DMS 273 (cell line): ENCODE results near the gene LGALS1.

Experiments used
- DNase-seq: peaks from one replicate; lab custom pipeline; 2025; ENCODE audit not compliant: unreplicated experiment; lab: John Stamatoyannopoulos, UW

LGALS1 gene

DNA sequence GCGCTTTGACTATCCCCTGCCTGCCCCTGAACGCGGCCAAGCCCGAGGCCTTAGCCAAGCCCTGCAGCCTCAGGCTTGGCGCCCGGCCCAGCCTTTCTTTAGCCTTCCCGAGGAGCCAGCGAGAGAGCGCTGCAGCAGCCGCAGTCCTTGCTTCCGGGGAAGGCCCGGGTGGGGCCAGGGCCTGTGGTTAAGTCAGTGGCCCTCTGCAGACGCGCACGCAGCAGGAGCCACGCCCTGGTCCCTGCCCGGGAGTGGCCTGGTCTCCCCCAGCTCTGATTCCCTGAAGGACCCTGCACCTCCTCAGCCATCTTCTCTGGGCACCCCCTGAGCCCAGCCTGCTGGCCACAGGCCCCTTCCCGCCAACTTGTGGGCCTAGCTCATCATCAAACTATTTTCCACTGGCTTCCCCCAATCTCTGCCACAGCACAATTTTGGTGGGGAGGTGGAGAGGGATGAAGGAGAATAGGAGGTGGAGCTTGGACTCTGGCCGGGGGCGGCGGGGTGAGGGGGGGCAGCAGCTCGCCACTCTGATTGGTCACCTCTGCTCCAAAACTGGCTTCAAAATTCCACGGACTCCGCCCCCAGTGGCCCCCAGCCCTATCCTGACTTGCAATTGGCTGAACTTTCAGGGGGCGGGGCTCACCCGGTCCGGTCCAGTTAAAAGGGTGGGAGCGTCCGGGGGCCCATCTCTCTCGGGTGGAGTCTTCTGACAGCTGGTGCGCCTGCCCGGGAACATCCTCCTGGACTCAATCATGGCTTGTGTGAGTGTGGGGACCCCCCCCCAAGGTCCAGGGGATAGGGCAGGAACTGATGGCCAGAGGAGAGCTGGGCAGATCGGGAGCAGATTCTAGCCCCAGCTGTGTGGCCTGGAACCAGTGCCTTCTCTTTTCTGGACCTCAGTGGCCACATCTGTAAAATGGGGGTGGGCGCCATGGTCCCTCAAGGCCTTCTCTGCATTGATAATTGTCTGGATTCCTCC is at the start of gene LGALS1:
Gene LGALS1, plus strand, starts transcription at position 686 of the 979 bp plus-strand sequence. Its CDS starts 67 bp downstream, at position 753.
- DNase-seq = peak; percentile 91

DNA sequence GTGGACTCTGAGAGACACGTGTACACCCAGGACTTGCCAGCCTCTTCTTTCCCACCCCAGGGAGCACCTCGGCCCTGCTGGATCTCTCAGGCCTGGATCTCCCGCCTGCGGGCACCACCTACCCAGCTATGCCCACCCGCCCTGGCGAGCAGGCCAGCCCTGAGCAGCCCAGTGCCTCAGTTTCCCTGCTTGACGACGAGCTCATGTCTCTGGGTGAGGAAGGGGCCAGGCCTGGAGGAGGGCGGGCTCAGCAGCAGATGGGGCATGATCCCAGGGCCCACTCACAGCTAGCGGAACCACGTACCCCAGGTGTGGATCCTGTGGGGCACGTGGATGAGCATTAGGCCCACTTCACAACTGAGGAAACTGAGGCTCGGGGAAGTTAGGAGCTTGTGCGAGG is 49.7 kb upstream of the LGALS1 start:
- no peak for DNase-seq

DNA sequence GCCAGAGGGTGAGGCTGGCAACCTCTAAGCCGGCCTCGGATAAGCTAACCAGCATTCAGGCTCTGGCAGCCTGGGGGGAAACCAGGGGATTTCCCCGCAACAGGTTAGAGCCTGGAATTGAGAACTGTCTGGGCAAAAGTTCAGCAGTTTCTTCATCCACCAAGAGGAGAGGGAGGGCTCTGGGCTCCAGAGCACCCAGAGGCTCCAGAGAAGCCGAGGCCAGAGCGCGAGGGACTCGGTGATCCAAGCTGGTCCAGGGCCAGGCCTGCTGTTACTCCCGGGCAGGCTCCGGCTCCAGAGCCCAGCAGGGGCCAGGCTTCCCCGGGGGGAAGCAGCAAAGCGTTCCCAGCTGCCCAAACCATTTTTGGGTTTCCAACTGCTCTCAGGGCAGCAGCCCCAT is 49.3 kb upstream of the LGALS1 start:
- DNase-seq = peak; percentile 63

DNA sequence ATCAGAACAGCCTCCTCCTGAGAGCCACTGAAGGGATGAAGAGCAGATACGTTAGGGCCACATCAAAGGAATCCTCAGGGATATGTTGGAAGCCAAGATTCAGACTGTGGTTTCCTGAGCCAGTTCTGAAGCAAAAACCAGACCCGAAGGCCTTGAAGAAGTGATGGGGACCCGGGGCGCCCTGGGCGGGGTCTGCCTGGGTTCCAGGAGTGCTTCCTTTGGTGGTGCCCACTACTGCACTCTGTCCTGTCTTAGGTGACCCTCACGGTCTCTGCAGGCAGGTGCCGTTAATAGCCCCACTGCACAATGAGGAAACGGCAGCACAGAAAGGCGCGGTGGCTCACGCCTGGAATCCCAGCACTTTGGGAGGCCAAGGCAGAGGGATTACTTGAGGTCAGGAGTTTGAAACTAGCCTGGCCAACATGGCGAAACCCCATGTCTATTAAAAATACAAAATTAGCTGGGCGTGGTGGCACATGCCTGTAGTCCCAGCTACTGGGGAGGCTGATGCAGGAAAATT is 48.8 kb upstream of the LGALS1 start:
- no peak for DNase-seq

DNA sequence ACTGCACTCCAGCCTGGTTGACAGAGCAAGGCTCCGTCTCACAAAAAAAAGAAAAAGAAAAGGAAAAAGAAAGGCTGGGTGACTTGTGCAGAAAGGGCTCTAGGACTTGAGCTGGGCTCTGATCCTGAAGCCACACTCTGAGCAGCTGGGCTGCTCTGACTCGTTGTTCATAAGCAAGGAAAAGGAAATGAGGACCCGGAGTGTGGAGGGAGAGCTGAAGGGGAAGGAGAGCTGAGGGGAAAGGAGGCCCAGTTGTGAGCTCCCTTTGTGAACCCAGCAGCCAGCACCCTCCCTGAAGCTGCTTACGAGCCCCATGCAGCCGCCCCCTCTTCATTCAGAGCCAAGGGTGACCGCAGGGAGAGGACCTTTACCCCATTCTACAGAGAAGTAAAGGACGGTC is 48.3 kb upstream of the LGALS1 start:
- no peak for DNase-seq

DNA sequence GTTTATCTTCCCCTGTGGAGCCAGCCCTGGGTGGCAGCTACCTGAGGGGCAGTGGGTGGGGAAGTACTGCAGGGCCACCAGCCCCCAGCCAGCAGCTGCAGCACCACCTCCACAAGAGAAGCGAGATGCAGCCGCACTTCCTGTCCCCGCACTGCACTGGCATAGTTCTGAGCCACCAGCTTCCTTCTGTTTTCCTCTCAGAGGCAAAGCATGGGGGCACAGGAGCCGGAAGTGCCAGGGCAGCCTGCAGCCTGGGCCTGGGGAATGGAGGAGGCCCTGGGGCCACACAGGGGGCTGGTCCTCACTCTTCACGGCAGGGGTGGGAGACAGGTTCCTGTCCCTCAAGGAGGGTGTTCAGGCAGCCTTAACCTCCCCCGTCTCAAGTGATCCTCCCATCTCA is 47.9 kb upstream of the LGALS1 start:
- DNase-seq = no peak

DNA sequence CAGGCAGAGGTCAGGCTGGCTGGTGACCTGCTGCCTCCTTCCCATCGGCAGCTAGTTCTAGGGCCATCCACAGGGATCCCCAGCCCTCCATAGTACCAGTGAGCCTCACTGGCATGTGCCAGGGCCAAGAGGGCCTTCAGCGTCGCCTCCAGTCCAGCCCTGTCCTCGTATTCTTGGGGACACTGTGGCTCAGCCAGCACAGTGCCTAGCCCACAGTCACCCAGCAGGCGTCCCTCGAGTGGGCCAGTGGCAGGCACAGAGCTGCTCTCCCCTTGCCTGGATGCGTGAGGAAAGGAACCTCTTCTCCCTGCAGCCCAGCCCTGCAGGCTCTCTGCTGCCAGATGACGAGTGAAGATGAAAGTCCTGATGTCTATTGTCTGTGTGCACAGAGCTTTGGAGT is 46.6 kb upstream of the LGALS1 start:
- no peak for DNase-seq

DNA sequence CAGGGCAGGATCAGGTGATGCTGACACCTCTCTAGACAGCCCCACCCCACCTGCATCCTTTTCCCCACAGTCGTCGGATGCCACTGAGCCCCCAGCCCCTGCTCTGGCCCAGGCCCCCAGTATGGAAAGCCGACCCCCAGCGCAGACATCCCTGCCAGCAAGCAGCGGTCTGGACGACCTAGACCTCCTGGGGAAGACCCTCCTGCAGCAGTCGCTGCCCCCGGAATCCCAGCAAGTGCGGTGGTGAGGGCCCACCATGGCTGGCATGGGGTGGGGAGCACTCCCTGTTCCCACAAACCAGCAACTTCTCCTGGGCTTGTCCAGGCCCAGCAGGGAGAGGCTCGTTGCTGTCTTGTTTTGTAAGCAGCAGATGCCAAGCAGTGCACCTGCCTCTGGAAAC is 45.5 kb upstream of the LGALS1 start:
- no peak for DNase-seq

DNA sequence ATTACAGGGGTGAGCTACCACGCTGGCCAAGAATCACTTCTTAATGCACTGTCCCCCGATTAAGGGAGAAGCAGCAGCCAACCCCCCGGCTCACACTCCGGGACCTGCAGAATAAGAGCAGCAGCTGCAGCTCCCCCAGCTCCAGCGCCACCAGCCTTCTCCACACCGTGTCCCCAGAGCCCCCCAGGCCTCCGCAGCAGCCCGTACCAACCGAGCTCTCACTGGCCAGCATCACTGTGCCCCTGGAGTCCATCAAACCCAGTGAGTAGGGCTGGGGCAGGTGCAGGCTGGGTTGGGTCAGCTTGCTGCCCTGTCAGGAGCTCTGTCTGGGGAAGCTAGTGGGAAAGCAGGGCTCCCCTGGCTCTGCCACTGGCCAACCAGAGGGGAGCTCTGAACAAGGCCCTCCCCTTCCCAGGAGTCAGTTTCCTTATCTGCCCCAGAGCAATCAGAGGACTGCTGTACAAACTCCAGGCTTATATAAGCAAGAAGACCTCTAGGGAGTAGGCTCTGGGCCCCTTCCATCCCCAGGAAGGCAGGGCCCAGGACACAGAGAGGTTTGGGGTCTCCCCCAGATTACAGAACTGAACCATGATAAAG is 44.5 kb upstream of the LGALS1 start:
- DNase-seq = no peak

DNA sequence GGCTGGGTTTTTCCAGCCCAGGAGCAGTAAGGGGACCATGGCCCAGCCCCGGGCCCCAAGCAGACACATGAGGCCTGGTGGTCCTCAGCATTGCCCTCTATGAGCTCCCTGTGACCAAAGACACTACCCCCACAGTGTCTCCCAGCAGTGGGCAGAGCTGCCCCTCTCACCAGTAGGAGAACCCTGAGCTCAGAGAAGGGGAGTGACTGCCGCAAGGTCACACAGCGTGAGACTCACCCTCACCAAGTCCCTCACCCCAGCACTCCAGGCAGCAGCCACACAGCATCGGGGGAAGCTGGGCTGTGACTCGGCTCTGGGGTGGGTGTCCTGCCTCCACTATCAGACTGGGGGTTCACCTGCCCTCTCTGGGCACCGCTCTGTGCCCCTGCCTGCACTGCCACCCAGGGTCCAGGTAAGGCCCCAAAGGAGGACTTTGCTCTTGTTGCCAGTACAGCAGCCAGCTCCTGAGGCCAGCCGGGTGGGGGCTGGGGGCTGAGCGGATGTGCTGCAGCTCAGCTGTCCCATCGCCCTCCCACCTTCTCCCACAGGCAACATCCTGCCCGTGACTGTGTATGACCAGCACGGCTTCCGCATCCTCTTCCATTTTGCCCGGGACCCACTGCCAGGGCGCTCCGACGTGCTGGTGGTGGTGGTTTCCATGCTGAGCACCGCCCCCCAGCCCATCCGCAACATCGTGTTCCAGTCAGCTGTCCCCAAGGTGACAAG is 43.8 kb upstream of the LGALS1 start:
- no peak for DNase-seq

DNA sequence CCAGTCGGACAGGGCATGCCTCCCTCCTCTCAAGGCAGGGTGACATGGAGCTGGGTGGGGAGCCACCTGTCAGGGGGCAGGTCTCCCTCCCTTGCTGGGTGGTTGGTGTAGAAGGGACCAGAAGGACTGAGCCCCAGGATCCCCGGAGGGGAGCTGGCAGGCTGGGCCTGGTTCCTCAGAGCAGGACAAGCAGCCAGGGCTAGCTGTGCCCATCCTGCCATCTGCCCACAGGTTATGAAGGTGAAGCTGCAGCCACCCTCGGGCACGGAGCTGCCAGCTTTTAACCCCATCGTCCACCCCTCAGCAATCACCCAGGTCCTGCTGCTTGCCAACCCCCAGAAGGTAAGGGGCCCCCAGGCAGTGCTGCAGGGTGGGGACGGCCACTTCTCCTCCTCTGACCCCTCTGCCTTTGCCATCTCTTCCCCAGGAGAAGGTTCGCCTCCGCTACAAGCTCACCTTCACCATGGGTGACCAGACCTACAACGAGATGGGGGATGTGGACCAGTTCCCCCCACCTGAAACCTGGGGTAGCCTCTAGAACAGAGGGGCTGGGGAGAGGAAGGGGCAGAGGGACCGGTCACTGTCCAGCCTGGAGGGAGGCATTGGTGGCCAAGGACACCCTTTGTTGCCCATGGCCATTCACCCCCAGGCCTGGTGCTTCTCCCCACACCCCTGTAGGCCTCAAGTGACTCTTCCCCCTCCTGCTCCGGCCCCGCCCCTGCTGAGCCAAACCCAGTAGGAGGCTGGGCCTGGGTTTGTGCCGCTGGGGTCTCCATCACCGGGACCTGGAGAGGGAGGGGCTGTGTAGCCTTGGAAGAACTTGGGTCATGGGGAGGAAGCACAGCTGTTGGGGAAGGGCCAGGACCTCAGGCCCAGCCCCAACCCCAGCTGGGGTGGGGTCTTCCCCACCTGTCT is 43.0 kb upstream of the LGALS1 start:
- no peak for DNase-seq

DNA sequence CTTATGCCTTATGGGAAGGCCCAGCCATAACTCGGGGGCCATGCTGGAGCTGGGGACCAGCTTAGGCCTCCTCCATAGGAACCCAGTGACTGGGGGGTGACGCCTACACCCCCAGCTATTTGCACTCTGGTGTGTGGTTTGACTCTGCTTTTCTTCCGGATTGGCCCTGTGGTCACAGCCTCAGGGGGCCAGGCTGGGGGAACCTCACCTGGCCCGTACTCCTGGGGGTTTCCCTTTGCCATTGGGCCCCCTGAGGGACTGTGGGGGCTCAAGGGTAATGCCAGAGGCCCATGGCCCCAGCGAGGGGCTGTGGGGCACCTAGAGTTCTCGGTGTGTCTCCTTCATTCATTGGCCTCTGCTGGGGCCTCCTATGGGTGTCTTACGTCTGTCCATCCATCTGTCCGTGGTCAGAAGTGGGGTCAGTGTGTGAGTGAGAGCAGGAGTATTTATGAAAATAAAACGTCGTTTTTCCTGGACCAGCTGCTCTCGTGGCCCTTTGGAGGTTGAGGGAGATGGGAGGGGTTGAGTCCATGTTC is 42.3 kb upstream of the LGALS1 start:
- no peak for DNase-seq

DNA sequence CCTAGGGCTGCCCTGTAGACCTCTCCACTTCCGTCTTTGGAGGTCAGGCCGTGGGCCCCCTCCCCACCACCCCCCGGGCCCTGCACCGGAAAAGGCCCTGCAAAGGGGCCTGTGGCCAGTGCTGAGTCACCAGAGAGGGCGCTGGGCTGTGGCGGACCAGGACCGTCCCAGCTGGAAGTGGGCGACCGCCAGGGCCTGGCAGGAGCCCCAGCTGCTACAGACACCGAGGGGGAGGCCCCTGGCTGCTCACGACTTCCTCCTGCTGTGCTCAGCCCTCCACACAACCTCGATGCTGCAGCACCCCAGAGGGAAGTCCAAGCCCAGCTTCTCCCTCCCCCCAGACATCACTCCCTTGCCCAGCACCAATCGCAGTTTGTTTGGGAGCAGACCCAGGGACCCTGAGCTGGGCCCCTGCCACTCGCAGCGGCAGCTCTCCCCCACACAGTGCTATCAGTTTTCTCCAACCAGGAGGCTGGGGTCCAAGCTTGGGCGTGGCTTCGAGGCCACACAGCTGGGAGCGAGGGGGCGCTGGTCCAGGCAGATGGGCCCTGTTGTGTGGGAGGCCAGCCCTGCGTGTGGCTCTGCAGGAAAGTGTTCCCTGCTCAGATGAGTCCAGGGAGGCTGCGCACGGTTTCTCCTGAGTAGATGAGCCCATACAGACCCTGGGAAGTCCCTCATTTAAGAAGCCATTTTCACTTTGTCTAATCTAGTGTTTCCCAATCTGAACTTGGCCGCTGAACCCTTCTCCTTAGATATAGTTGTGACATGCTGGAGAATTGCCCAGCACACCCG is 41.6 kb upstream of the LGALS1 start:
- peak; percentile 93 for DNase-seq

DNA sequence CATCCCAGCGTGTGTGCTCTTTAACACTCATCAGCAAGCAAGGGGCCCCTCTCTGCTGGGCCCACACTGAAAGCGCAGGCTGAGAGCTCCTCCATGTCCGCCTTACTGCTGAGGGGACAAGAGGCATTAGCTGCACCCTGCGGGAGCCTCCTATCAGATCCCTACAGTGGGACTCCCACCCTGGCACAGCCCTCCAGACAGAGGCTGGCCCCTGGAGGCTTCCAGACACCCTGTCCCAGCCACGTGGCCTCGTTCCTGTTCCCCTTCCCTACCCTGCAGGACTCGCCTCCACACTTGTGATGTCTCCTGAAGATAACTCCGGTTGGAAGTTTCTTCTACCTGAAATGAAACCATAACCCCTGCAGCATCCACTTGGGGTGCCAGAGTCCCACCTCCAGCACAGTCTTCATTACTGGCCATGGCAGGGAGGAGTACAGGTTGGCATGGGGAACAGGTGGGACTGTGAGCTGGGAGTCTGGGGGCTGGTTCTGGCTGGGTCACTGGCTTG is 41.0 kb upstream of the LGALS1 start:
- DNase-seq = peak; percentile 49

DNA sequence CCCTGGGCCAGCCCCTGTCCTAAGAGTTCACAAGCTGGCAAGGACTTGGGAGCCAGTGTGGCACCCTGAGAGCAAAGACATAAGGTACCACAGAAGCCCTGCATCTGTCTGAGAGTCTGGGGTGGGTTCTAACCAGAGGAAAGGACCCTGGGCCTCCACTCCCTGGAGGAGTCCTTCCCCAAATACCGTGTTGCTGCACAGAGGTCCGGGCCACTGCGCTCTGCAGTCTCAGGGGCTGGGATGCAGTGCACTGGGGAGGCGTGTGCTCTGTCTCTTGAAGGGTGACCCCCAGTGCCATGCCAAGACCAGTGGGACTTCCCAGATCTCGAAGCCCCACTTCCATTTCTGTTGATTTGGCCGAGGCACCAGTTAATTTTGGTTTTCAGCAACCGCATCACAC is 40.3 kb upstream of the LGALS1 start:
- DNase-seq = no peak

DNA sequence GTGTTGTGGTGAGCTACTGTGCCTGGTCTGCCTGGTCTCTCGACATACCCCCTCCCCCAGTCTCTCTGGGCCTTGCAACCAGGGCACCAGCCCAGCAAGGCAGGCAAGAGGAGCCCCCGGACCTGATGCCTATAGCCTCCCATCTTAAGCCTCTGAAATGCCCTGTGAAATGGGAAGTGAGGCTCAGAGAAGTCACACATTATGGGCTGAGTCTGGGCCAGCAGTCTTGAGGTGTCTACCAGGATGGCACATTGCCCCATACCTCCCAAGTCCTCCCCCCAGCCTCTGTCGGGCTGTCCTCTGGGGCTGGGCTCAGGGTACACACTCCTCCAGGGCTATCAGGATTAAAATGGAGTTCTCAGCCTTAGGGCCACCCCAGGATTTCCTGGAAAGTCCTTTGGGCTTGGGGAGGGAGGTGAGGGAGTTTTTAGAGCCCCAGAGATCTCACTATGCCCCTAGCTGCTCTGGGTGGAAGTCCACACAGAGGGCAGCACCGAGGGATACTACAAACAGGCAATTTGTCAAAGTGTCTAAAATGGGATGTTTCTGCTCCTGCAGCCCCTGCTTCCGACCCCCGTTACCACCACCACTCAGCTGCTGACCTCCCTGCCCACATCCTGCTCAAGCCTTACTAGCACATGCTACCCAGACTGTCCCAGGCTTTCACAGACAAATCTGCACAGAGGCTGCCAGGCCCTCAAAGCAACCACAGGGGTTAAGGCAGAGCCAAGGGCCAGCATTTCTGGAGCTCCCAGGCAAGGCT is 39.1 kb upstream of the LGALS1 start:
- peak; percentile 55 for DNase-seq

DNA sequence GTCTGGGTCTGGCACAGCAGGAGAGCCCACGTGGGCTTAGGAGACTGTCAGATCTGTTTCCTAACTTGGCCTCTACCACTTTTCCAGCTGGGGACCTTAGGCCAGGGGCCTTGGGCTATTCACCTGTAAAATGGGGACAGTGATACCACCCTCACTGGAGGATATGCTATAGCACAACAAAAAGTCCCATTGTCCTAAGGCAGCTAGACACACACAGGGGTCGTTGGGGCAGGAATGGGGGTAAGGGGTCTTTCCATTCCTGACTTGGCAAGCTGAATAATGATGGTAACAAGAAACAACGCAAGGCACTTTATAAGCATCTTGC is 38.5 kb upstream of the LGALS1 start:
- DNase-seq = no peak

DNA sequence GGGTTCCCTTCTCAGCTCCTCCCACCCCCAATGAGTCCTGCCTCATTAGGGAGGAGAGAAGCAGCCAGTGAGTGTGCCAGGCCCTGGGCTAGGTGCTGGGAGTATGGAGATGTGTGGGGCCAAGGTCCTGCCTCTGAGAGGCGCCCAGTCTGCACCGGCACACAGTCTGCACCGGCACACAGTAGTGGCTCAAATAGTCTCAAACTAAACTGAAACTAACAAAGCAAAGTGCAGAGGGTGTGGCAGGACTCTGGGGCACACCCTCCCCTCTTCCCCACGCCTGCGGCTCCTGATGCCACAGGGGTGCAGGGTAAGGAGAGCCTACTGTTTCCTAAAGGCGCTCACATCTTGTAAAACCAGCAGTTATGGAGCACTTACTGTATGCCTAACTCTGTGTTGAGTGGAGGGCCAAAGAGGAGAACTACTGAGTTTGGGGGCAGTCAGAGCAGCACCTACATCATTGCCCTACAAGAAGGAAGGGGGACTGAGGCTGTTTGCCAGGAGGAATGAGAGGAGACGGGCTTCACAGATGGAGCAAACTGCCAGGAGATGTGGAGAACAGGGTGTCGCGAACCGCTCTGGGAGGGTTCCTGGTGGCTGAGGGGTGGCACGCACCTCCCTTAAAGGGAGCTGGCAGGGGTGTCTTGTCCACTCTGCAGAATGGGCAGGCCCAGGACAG is 36.9 kb upstream of the LGALS1 start:
- peak; percentile 22 for DNase-seq
